NCI-H748 (cell line): Measurements from ENCODE around the gene CHRND.

Source experiments
- DNase-seq: peaks from one replicate; lab custom pipeline; 2025; ENCODE audit not compliant: unreplicated experiment; lab: John Stamatoyannopoulos, UW

The CHRND gene

GRCh38 chr2:232541195-232541960 is 15.4 kb downstream of the CHRND start:
- no peak for DNase-seq

DNA sequence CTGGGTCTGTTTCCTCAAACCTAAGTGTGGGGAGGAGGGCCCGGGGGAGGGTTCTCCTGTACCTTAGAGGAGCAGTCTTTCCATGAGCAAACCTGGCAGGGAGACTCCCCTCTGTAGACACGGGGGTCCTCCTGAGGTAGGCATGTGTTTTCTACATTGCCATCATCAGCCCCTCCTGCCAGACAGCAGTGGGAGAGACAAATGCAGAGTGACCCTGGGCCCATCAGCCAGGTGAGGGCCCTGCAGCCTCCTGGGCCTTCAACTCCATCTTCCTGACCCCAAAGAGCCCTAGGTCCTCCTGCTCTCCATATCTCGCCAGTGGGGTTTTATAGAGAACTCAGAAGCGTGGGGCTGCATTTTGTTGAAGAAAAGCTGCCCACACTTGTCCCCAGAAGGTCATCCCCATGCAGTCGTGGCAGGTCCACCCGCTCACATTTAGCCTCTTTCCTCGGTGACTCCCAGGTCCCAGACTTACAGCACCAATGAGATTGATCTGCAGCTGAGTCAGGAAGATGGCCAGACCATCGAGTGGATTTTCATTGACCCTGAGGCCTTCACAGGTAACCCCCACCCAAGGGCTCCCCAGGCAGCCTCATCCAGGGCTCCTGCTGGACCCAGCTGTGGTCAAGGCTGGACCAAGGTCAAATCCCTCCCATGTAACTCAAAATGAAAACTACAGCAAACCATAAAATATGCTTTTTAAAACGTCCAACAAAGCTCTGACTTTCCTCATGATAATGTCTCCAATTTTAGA is 16.2 kb downstream of the CHRND start:
- DNase-seq: no peak

DNA sequence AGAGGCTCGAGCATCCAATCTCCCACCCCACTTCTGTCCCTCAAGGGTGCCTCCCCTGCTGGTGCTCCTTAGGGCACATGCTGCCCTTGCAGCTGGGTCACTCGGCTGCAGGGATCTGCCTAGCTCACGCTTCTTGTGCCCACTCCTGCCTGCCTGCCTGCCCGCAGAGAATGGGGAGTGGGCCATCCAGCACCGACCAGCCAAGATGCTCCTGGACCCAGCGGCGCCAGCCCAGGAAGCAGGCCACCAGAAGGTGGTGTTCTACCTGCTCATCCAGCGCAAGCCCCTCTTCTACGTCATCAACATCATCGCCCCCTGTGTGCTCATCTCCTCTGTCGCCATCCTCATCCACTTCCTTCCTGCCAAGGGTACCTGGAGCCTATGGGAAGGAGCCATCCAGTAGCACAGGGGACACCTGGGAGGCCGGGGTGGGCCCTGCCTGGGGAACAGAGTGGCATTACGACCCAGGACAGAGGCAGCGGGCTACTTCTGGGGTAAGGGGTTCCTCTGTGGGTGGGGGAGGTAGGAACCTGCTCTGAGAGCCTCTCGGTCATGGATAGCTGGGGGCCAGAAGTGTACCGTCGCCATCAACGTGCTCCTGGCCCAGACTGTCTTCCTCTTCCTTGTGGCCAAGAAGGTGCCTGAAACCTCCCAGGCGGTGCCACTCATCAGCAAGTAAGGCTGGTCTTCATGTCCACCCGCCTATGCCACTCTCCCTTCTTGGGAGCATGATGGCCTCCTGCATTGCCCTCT is 16.9 kb downstream of the CHRND start:
- no peak for DNase-seq

DNA sequence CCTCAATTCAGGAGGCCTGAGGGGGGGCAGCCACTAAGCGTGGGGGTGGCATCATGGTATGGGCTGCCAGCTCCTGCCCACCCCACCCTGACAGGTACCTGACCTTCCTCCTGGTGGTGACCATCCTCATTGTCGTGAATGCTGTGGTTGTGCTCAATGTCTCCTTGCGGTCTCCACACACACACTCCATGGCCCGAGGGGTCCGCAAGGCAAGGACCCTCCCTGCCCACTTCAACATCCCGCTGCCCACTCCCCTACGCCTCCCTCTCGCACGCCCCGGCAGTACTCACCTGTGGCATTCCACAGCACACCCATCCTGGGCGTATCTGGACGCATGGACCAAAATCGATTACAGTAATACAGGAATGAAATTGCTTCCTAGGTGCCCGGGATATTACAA is 17.5 kb downstream of the CHRND start:
- no peak for DNase-seq

GRCh38 chr2:232543928-232544631 is 18.1 kb downstream of the CHRND start:
- no peak for DNase-seq

- no peak for DNase-seq
Observed at GRCh38 chr2:232544674-232545073, 18.7 kb downstream of the CHRND start.

DNA sequence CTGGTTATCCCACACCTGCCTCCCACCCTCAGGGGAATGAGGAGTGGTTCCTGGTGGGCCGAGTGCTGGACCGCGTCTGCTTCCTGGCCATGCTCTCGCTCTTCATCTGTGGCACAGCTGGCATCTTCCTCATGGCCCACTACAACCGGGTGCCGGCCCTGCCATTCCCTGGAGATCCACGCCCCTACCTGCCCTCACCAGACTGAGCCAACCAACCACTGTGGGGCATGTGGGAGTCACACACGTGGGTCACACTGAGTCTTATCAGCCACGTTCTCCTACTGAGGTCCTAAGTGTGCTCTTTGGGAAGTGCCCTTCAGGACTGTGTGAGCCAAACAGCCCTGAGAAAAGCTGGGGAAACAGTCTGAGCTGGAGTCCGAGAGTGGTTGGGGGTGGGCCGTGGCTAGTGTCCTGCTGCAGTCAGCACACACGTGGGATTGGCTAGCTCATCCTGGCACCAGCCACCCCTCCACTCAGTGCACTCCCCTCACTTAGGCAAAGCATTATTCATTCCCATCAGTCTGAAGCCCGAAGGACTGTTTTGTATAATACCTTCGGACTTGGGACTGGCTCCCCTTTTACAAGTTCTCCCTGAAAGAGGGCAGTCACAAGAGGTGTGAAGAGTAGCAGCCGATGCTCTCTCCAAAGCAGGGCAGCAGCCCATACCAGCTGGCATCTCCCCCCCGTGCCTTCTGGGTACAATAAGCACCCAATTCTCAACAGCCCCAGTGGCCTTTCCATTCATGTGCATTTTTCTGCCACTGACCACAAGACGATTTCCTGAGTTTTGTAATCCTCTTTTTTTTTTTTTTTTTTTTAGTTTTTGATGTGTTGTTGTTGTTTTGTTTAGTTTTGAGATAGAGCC is 19.8 kb downstream of the CHRND start:
- DNase-seq: no peak

DNA sequence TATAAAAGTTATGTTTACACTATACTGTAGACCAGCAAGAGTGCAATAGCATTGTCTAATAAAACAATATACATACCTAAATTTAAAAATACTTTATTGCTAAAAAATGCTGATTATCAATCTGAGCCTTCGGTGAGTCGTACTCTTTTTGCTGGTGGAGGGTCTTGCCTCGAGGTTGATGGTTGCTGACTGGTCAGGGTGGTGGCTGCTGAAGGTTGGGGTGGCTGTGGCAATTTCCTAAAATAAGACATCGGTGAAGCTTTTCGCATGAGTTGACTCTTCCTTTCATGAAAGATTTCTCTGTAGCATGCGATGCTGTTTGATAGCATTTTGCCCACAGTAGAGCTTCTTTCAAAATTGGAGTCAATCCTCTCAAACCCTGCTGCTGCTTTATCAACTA is 22.0 kb downstream of the CHRND start:
- DNase-seq: no peak

DNA sequence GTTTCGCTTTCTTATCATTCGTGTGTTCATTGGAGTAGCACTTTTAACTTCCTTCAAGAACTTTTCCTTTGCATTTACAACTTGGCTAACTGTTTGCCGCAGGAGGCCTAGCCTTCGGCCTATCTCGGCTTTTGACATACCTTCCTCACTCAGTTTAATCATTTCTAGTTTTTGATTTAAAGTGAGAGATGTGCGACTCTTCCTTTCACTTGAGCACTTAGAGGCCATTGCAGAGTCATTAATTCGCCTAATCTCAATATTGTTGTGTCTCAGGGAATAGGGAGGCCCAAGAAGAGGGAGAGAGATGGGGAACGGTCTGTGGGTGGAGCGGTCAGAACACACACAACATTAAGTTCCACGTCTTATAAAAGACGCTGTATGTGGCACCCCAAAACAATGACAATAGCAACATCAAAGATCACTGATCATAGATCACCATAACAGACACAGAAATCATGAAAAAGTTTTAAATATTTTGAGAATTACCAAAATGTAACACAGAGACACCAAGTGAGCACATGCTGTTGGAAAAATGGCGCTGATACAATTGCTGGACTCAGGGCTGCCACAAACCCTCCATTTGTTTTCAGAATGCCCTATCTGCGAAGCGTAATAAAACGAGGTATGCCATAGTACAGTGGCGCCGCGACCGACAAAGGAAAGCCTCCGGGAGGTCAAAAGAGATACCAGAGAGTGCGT is 23.8 kb downstream of the CHRND start:
- DNase-seq: no peak

DNA sequence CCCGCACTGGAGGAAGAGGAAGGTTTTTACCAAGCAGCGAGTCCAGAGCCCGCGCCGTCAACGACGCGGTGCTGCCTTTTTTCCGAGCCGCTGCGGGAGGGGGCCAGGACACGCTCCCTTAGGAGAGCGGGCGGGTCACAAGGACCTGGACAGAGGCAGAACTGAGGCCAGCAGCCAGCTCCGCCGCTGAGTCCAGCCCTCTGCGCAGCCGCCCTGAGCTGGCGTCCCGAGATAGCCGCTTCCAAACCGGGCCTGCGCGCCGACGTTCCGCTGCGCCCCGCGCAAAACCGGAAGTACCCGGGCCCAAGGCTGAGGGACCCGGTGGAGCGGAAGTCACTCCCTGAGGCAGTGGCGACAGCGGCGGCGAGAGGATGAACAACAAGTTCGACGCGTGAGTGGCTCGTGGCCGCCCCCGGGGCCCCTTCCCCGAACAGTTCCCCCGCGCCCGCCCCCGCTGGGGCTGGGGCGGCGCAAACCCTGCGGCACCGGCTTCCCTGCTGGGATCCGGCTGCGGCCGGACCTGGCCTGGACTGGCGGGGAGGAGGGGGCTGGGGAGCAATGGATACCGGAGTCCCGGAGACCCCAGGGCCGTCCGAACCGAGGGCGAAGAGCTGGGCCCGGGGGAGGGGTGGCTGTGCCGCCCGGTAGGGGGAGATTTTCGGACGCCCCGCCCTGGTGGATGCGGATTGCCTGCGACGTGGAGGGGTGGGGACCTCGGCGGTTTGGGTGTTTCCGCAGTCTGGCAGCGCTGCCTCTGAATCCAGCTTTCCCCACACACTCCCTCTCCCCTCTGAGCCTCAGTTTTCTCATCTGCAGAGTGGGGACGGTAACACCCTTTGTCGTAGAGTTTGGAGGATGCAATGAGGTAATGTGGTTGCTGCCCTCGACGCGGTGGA is 24.6 kb downstream of the CHRND start, which contains the start of the genes EIF4E2 and TIGD1:
TSS of gene EIF4E2 (plus strand) at position 336 of the 896 bp plus-strand sequence. CDS start at position 372, 36 bp downstream.
TSS of gene TIGD1 (minus strand) at position 204 of the 896 bp plus-strand sequence. CDS start 675 bp downstream, outside the sequence.
- DNase-seq: peak; percentile 96

- no peak for DNase-seq
Observed at GRCh38 chr2:232551250-232551638, 25.3 kb downstream of the CHRND start.

GRCh38 chr2:232551776-232552175 is 25.8 kb downstream of the CHRND start:
- DNase-seq: no peak

DNA sequence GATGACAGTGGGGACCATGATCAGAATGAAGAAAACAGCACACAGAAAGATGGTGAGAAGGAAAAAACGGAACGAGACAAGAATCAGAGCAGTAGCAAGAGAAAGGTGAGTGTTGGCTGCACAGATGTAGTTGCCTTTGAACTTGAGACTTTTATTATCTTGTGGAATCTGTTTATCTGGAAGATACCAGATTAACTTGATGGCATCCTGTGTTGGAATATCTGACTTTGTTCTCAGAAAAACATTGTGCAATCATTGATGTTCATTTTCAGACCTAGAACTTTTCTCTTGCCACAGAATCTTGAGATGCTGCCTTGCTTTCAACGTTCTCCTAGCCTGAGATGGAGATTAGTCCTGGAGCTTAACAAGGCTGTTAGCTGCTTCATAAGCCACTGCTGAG is 30.5 kb downstream of the CHRND start:
- DNase-seq: no peak

- no peak for DNase-seq
Observed at GRCh38 chr2:232562515-232563151, 36.7 kb downstream of the CHRND start.

GRCh38 chr2:232563580-232563979 is 37.6 kb downstream of the CHRND start:
- no peak for DNase-seq

- no peak for DNase-seq
Observed at GRCh38 chr2:232567721-232568120, 41.8 kb downstream of the CHRND start.

GRCh38 chr2:232568161-232568560 is 42.2 kb downstream of the CHRND start:
- no peak for DNase-seq

- no peak for DNase-seq
Observed at GRCh38 chr2:232569541-232569940, 43.6 kb downstream of the CHRND start.
